HG03060 (cell line): ENCODE data around the gene MCL1.
"Not testable (repeated sequence)": the region's sequence is repeated elsewhere in the genome, so short reads cannot be mapped to it uniquely, and the experiment has no call there.

Experiments
- ATAC-seq: cut with Tn5 transposase; IDR thresholded peaks from one replicate; pipeline ENCODE4 v1.9.1; 2021; ENCODE audit warnings: low read depth, moderate number of reproducible peaks; ENCODE audit not compliant: unreplicated experiment

Gene MCL1

GRCh38 chr1:150603711-150604110 lies 24.3 kb upstream of the MCL1 start:
- ATAC-seq = no peak

- ATAC-seq = not testable (repeated sequence)
Observed at GRCh38 chr1:150602372-150602771, 23.0 kb upstream of the MCL1 start.

- no peak for ATAC-seq
Observed at GRCh38 chr1:150601540-150601939, 22.1 kb upstream of the MCL1 start.

- not testable (repeated sequence) for ATAC-seq
Observed at GRCh38 chr1:150598346-150598745, 18.9 kb upstream of the MCL1 start.

- ATAC-seq = no peak
Observed at GRCh38 chr1:150596976-150597375, 17.6 kb upstream of the MCL1 start.

- no peak for ATAC-seq
Observed at GRCh38 chr1:150596095-150596892, 16.9 kb upstream of the MCL1 start.

GRCh38 chr1:150582371-150582770 lies 3.0 kb upstream of the MCL1 start:
- no peak for ATAC-seq

GRCh38 chr1:150581962-150582361 lies 2.6 kb upstream of the MCL1 start:
- ATAC-seq = not testable (repeated sequence)

- ATAC-seq = not testable (repeated sequence)
Observed at GRCh38 chr1:150581437-150581836, 2.0 kb upstream of the MCL1 start.

GRCh38 chr1:150580966-150581365 lies 1.6 kb upstream of the MCL1 start:
- not testable (repeated sequence) for ATAC-seq

- peak; percentile 5 for ATAC-seq
Observed at GRCh38 chr1:150579945-150580642, 684 bp upstream of the MCL1 start.

GRCh38 chr1:150578272-150579109 lies 919 bp downstream of the MCL1 start:
- ATAC-seq = no peak

- ATAC-seq = no peak
Observed at GRCh38 chr1:150577557-150578271, 1.7 kb downstream of the MCL1 start.

GRCh38 chr1:150576794-150577556 lies 2.4 kb downstream of the MCL1 start:
- no peak for ATAC-seq

GRCh38 chr1:150576367-150576711 lies 3.1 kb downstream of the MCL1 start:
- ATAC-seq = no peak

GRCh38 chr1:150575518-150576366 lies 3.7 kb downstream of the MCL1 start:
- no peak for ATAC-seq

GRCh38 chr1:150575072-150575489 lies 4.3 kb downstream of the MCL1 start:
- ATAC-seq = no peak

- no peak for ATAC-seq
Observed at GRCh38 chr1:150574260-150575071, 4.9 kb downstream of the MCL1 start.
